Right ventricle myocardium superior (tissue), 1 donor: ENCODE data around the gene FBLIM1. TPM values are rescaled to one million over a fixed set of nuclear protein-coding genes. Genes with fewer than 3 reads are reported as not detected.
"Not testable (repeated sequence)": the region's sequence is repeated elsewhere in the genome, so short reads cannot be mapped to it uniquely, and the experiment has no call there.

ENCODE experiments used
- ATAC-seq: fragments of 200-7000 bp; cut with Tn5 transposase; one replicate; pipeline ENCODE4 v1.9.1; 2020; ENCODE audit warnings: mild to moderate bottlenecking; ENCODE audit not compliant: poor library complexity
- DNase-seq: peaks from one replicate; pipeline ENCODE4 v3.0.0-alpha.2; 2020
- intact Hi-C: fragments of 100-400 bp; cut with DNase I; formaldehyde crosslinking; loops from one replicate; pipeline ENCODE4 v1.11.2; 2022
- total RNA-seq: library from RNA; stranded (reverse); fragmentation: NEBNext Ultra II Directional; extraction: Animal tissue kit (Norgen Biotek cat#: 25700); gene quantifications from one replicate; pipeline ENCODE4 v1.2.1, GENCODE V29; 2021
- donor health status: DM: no; HTN: yes; CAD: no; lungs with severe emphysema.

FBLIM1 gene
- total RNA-seq, 1 donor from 2014 or later, result 99.1 TPM

GRCh38 chr1:15797614-15798390 lies 39.2 kb downstream of the FBLIM1 start:
- intact Hi-C loops, result loop anchor here (10.0 kb wide), 1 partner anchor 257 kb away; no protein-coding TSS in a partner anchor
- DNase-seq (no peak), ATAC-seq (no peak)

DNA sequence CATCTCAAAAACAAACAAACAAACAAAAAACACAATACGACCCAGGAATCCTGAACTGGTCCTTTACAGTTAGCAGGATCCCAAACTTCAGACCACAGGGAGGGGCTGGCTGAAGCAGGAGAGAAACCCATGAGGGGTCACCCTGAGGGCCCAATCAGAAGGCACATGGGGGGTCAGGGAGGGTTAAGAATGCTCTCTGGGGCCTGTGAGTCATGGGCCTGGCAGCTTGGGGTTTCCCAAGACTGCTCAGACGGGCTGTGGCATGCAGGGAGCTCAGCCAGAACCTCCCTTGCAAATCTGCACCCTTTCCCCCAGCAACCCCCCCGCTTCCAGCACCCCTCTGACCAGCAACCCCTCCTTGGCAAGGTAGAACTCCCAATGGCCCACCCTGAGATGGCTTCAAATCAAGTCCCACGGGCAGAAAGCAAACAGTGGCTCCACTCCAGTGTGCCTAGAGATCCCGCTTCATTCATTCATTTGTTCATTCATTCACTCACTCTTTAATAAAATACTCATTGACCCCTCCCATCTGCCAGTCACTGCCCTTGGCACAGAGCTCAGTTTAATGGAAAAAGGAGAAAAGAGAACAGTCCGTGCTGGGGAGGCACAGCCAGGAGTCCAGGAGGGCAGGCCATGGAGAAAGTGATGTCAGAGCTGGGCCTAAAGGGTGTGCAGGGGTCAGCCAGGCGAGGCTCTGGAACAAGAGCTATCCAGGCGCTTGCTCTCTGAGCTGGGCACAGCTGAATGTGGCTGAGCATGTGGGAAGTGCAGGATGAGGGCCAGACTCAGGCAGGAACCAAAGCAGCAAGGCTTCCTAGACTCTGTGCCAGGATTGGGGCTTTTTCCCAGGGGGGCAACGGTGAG lies 40.6 kb downstream of the FBLIM1 start:
- peak; percentile 71 for DNase-seq
- ATAC-seq, result peak; percentile 62
- intact Hi-C loops, result loop anchor here (10.0 kb wide), 1 partner anchor 256 kb away; no protein-coding TSS in a partner anchor

GRCh38 chr1:15799928-15800835 lies 41.6 kb downstream of the FBLIM1 start:
- peak; percentile 40 for ATAC-seq
- intact Hi-C loops, result loop anchor here (10.0 kb wide), 1 partner anchor 255 kb away; no protein-coding TSS in a partner anchor
- no peak for DNase-seq

- intact Hi-C loops, result no loop called here
- ATAC-seq, result no peak
- DNase-seq, result no peak
Measured at GRCh38 chr1:15802234-15802965, 43.8 kb downstream of the FBLIM1 start.

GRCh38 chr1:15803380-15803779 lies 44.8 kb downstream of the FBLIM1 start:
- intact Hi-C loops, result no loop called here
- ATAC-seq (no peak), DNase-seq (no peak)

- intact Hi-C loops, result no loop called here
- ATAC-seq (no peak), DNase-seq (no peak)
Measured at GRCh38 chr1:15804060-15804459, 45.5 kb downstream of the FBLIM1 start.

- ATAC-seq, result no peak
- intact Hi-C loops, result no loop called here
- no peak for DNase-seq
Measured at GRCh38 chr1:15807121-15807520, 48.5 kb downstream of the FBLIM1 start.

DNA sequence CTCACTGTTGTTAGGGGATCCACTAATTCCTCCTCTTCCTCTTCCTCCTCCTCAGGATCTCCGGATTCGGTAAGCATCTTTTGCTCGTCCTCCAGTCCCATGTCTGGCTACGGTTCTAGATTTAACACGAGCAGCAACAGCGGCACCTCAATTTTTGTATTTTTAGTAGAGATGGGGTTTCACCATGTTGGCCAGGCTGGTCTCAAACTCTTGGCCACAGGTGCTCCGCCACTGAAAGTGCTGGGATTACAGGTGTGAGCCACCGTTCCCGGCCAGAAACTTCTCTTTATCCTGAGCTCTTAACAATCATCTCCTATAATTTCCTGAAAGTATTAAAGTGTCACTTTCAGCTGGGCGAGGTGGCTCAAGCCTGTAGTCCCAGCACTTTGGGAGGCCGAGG lies 49.0 kb downstream of the FBLIM1 start, which contains the start of gene UQCRHL:
TSS of gene UQCRHL (minus strand) at position 101 of the 400 bp plus-strand sequence. CDS start at position 101, 0 bp downstream.
- intact Hi-C loops, DNase-seq, ATAC-seq: not testable (repeated sequence)

GRCh38 chr1:15808955-15809354 lies 50.4 kb downstream of the FBLIM1 start:
- intact Hi-C loops, result no loop called here
- DNase-seq (no peak), ATAC-seq (no peak)

DNA sequence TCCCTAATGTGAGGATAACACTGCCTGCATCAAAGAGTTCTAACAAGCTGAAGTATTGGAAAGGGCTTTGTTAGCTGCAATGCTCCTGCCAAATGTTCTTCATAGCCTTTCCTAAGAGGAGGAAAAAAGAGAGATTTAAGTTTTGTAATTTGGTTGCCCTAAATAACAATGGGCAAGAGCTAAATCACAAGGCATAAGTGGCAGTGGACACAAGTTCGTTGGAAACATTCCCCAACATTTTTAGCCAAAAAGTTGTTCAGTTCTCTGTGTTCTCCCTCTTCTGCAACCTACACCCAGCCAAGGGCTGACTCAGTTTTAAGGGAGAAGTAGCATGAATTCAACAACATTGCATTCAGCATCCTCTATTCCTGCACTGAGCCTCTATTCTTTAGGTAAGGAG lies 51.5 kb downstream of the FBLIM1 start:
- ATAC-seq (no peak), DNase-seq (no peak)
- intact Hi-C loops, result no loop called here

GRCh38 chr1:15816674-15817073 lies 58.1 kb downstream of the FBLIM1 start:
- ATAC-seq (no peak), DNase-seq (no peak)
- intact Hi-C loops, result loop anchor here (5.0 kb wide), 1 partner anchor 176 kb away; no protein-coding TSS in a partner anchor

- intact Hi-C loops, result no loop called here
- DNase-seq, result no peak
- ATAC-seq, result no peak
Measured at GRCh38 chr1:15820478-15820877, 61.9 kb downstream of the FBLIM1 start.

DNA sequence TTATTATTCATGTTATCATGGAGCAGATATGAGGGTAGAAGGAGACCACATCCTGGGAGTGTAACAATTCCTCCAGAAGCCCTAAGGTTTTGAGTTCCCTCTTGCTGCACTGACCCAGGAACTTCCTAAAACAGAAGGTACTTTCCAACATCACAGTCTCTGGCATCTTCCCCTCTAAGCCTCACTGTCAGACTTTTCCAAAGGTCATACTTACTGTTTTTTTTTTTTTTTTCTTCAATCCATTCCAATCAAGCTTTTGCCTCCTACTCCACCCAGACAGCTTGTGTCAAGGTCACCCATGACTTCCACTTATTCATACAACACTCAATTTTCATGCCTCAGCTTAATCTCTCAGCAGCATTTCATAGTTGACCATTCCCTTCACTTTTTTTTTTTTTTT lies 67.2 kb downstream of the FBLIM1 start:
- intact Hi-C loops, result no loop called here
- DNase-seq, result no peak
- no peak for ATAC-seq

- ATAC-seq (no peak), DNase-seq (no peak)
- intact Hi-C loops, result no loop called here
Measured at GRCh38 chr1:15826810-15827507, 68.4 kb downstream of the FBLIM1 start.

- DNase-seq, ATAC-seq, intact Hi-C loops: not testable (repeated sequence)
Measured at GRCh38 chr1:15827567-15827966, 69.0 kb downstream of the FBLIM1 start.

- ATAC-seq, DNase-seq, intact Hi-C loops: not testable (repeated sequence)
Measured at GRCh38 chr1:15828931-15829330, 70.3 kb downstream of the FBLIM1 start.

GRCh38 chr1:15830258-15830657 lies 71.7 kb downstream of the FBLIM1 start:
- ATAC-seq, result no peak
- no peak for DNase-seq
- intact Hi-C loops, result no loop called here
